Endodermal cell (in vitro differentiated cells): Measurements from ENCODE around the gene SPCS2. TPM values are rescaled to one million over a fixed set of nuclear protein-coding genes. Genes with fewer than 3 reads are reported as not detected.

Source experiments
- DNase-seq: peaks from one replicate; pipeline ENCODE4 v3.0.0-alpha.2; 2017
- H3K27ac ChIP-seq: 2 replicates; pipeline ENCODE4 v1.5.1; 2013; ENCODE audit warnings: mild to moderate bottlenecking, low read depth, low read length, moderate library complexity
- H3K27me3 ChIP-seq: 2 replicates; pipeline ENCODE4 v1.6.1; 2013; ENCODE audit warnings: mild to moderate bottlenecking, low read length, moderate library complexity; ENCODE audit not compliant: insufficient read depth, control insufficient read depth, poor library complexity, severe bottlenecking
- H3K36me3 ChIP-seq: 2 replicates; pipeline ENCODE4 v1.7.0; 2013; ENCODE audit warnings: mild to moderate bottlenecking, low read length, moderate library complexity; ENCODE audit not compliant: control insufficient read depth, insufficient read depth
- H3K4me1 ChIP-seq: one replicate; pipeline ENCODE4 v1.7.0; 2013; ENCODE audit warnings: low read length; ENCODE audit not compliant: control insufficient read depth, insufficient read depth
- H3K4me3 ChIP-seq: 2 replicates; pipeline ENCODE4 v1.5.1; 2013; ENCODE audit warnings: mild to moderate bottlenecking, low read length, moderate library complexity
- H3K9ac ChIP-seq: 2 replicates; pipeline ENCODE4 v1.6.1; 2013; ENCODE audit warnings: mild to moderate bottlenecking, low read length, moderate library complexity; ENCODE audit not compliant: poor library complexity, severe bottlenecking; ENCODE audit errors: extremely low read depth
- H3K9me3 ChIP-seq: 2 replicates; pipeline ENCODE4 v1.6.1; 2013; ENCODE audit warnings: mild to moderate bottlenecking, low read length, moderate library complexity; ENCODE audit not compliant: control insufficient read depth
- H3K27ac Mint-ChIP-seq: 2 replicates; pipeline ENCODE4 v1.8.0; 2020; ENCODE audit warnings: mixed read lengths
- H3K27me3 Mint-ChIP-seq: 2 replicates; pipeline ENCODE4 v1.8.0; 2021; ENCODE audit warnings: mild to moderate bottlenecking, mixed read lengths; ENCODE audit not compliant: insufficient read depth
- H3K36me3 Mint-ChIP-seq: 2 replicates; pipeline ENCODE4 v1.8.0; 2020; ENCODE audit warnings: low read depth, mixed read lengths
- H3K4me1 Mint-ChIP-seq: 2 replicates; pipeline ENCODE4 v1.8.0; 2020; ENCODE audit warnings: mixed read lengths
- H3K4me3 Mint-ChIP-seq: 2 replicates; pipeline ENCODE4 v1.8.0; 2020; ENCODE audit warnings: mild to moderate bottlenecking, moderate library complexity, mixed read lengths
- H3K9me3 Mint-ChIP-seq: 2 replicates; pipeline ENCODE4 v1.8.0; 2020; ENCODE audit warnings: mild to moderate bottlenecking, mixed read lengths
- CTCF ChIP-seq: fragments of 200-600 bp; sonication (generic); conservative IDR thresholded peaks from 2 replicates; pipeline ENCODE4 v1.5.0; 2021; ENCODE audit warnings: antibody characterized with exemption, mild to moderate bottlenecking
- WGBS, 2 experiments: methylation state at CpG; one replicate each; pipeline versions ENCODE4 v1.1.5 to v1.1.7; 2013; ENCODE audit warnings: missing lambda C conversion rate in 2 of 2, mixed read lengths in 1 of 2; ENCODE audit not compliant: insufficient coverage in 1 of 2, insufficient read length in 1 of 2; 5-methylcytosine and 5-hydroxymethylcytosine counted together
- total RNA-seq, 2 donors: library from RNA; stranded (reverse); fragmentation: NEBNext Ultra II Directional in 1 of 2; extraction: Animal tissue kit (Norgen Biotek cat#: 25700) in 1 of 2; gene quantifications; 2 replicates in 1 of 2; 3 replicates in 1 of 2; pipeline ENCODE4 v1.2.1, GENCODE V29; 2021

Gene SPCS2
- total RNA-seq, 2 donors from 2014 or later = 131 to 141 TPM

GRCh38 chr11:74936976-74937375 is 12.1 kb upstream of the SPCS2 start:
- Mint-ChIP-seq H3K4me3 (no peak overlapping the region), H3K4me1 (no peaks in the 10 kb centered on the region), H3K27ac (no peak overlapping the region), H3K9me3 (no peaks in the 10 kb centered on the region), H3K27me3 (no peaks in the 10 kb centered on the region), H3K36me3 (peaks cover 10% of the 10 kb centered on the region)
- Histone ChIP-seq H3K9ac (no peak overlapping the region), H3K4me1 (no peaks in the 10 kb centered on the region), H3K36me3 (peaks cover 54% of the 10 kb centered on the region), H3K4me3 (no peak overlapping the region), H3K9me3 (no peaks in the 10 kb centered on the region), H3K27ac (no peak overlapping the region), H3K27me3 (no peaks in the 10 kb centered on the region)
- DNase-seq = no peak
- WGBS, 2 experiments = 89 to 100% methylated on average over 4 to 5 of the region's 5 CpGs
- no peak for TF ChIP-seq CTCF

- Mint-ChIP-seq H3K27ac (no peak overlapping the region), H3K4me1 (no peaks in the 10 kb centered on the region), H3K27me3 (no peaks in the 10 kb centered on the region), H3K36me3 (peaks cover 10% of the 10 kb centered on the region), H3K9me3 (no peaks in the 10 kb centered on the region), H3K4me3 (no peak overlapping the region)
- TF ChIP-seq CTCF = no peak
- no peak overlapping the region for H3K4me3 ChIP-seq
- no peaks in the 10 kb centered on the region for H3K9me3 ChIP-seq
- H3K9ac ChIP-seq = no peak overlapping the region
- H3K27ac ChIP-seq = no peak overlapping the region
- peaks cover 45% of the 10 kb centered on the region for H3K36me3 ChIP-seq
- no peaks in the 10 kb centered on the region for H3K4me1 ChIP-seq
- no peak for DNase-seq
- H3K27me3 ChIP-seq = no peaks in the 10 kb centered on the region
- 99 to 100% methylated on average over 3 of the region's 5 CpGs for WGBS, 2 experiments
These were observed 11.2 kb upstream of the SPCS2 start for GRCh38 chr11:74937696-74938475.

- Histone ChIP-seq H3K9ac (no peak overlapping the region), H3K4me1 (no peaks in the 10 kb centered on the region), H3K9me3 (no peaks in the 10 kb centered on the region), H3K27ac (no peak overlapping the region), H3K36me3 (peaks cover 18% of the 10 kb centered on the region), H3K27me3 (no peaks in the 10 kb centered on the region), H3K4me3 (no peak overlapping the region)
- Mint-ChIP-seq H3K9me3 (no peaks in the 10 kb centered on the region), H3K4me3 (no peak overlapping the region), H3K27me3 (no peaks in the 10 kb centered on the region), H3K36me3 (peaks cover 8% of the 10 kb centered on the region), H3K4me1 (no peaks in the 10 kb centered on the region), H3K27ac (no peak overlapping the region)
- no peak for DNase-seq
- TF ChIP-seq CTCF = no peak
These were observed 7.6 kb upstream of the SPCS2 start for GRCh38 chr11:74941492-74941891.
